Keratinocyte (primary cell): ENCODE results near the gene PGRMC2.

Experiments
- CTCF ChIP-seq, 3 experiments: IDR thresholded peaks in 1 of 3; conservative IDR thresholded peaks in 1 of 3; optimal IDR thresholded peaks in 1 of 3; 2 replicates in 2 of 3; 3 replicates in 1 of 3; pipeline versions ENCODE3 to v1.5.1; 2011; ENCODE audit warnings: low read length in 3 of 3, mild to moderate bottlenecking in 3 of 3, moderate library complexity in 2 of 3, control low read depth in 1 of 3, inconsistent platforms in 1 of 3; ENCODE audit not compliant: insufficient read depth in 2 of 3; ENCODE audit errors: extremely low read depth in 1 of 3
- EZH2 ChIP-seq: IDR thresholded peaks from one replicate; pipeline ENCODE4 v1.6.1; 2012; ENCODE audit warnings: inconsistent platforms, mild to moderate bottlenecking, low read length, moderate library complexity

- TF ChIP-seq CTCF (optimal IDR thresholded peaks at IDR 0.05 in 1 of 3, IDR thresholded peaks at IDR 0.05 in 1 of 3, conservative IDR thresholded peaks at IDR 0.05 in 1 of 3; ENCODE audit: extremely low read depth in 1 of 3, insufficient read depth in 2 of 3, low read length in 3 of 3) (peak in 1 of 3 experiments; percentile 11), EZH2 (no peak)
Measured at GRCh38 chr4:128298852-128299251, 11.2 kb upstream of the PGRMC2 start.
